ENCODE data around the gene MARK2.

DNA sequence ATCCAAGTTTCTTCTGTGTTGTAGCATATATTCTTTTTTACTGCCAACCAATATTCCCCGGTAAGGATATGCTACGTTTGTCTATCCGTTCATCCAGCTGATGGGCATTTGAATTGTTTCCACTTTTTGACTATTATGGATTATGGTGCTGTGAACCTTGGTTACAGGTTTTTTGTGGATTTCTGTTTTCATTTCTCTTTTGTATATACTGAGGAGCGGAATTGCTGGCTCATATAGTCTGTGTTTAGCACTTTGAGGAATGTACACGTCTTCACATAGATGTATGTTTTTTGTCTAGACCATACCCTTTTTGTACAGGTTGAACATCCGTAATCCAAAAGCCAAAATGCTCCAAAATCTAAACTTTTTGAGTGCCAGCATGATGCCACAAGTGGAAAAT, 54.4 kb downstream of the MARK2 start:
- no peak for TF ChIP-seq CTCF (IDR thresholded peaks at IDR 0.05)
- no peak for TF ChIP-seq POLR2A (IDR thresholded peaks at IDR 0.05)

All from body of pancreas (tissue), 4 donors.